CD14-positive monocyte (primary cell): ENCODE measurements around the gene EPHA6. TPM values are rescaled to one million over a fixed set of nuclear protein-coding genes. Genes with fewer than 3 reads are reported as not detected.

Source experiments
- DNase-seq, 3 donors: peaks; one replicate each; pipeline ENCODE4 v3.0.0-alpha.2; 2011 to 2022
- H2AFZ ChIP-seq: 2 replicates; pipeline ENCODE4 v1.6.0; 2012; ENCODE audit warnings: mild to moderate bottlenecking, low read depth, low read length, inconsistent platforms; ENCODE audit not compliant: insufficient read depth, poor library complexity, severe bottlenecking
- H3K27ac ChIP-seq, 2 donors: 1 replicate in 1 of 2; 2 replicates in 1 of 2; pipeline ENCODE4 v1.5.1; 2012 to 2013; ENCODE audit warnings: low read length in 2 of 2, control low read depth in 1 of 2, inconsistent platforms in 1 of 2, low read depth in 1 of 2, mild to moderate bottlenecking in 1 of 2
- H3K27me3 ChIP-seq, 2 donors: one replicate each; pipeline versions ENCODE4 v1.6.0 to v1.6.1; 2011 to 2013; ENCODE audit warnings: low read length in 2 of 2; ENCODE audit not compliant: control insufficient read depth in 2 of 2, insufficient read depth in 2 of 2
- H3K36me3 ChIP-seq, 2 donors: replicated peaks in 1 of 2; 1 replicate in 1 of 2; 2 replicates in 1 of 2; pipeline versions ENCODE4 v1.5.1 to v1.6.1; 2012 to 2013; ENCODE audit warnings: low read length in 2 of 2, control low read depth in 1 of 2, inconsistent platforms in 1 of 2, mild to moderate bottlenecking in 1 of 2; ENCODE audit not compliant: insufficient read depth in 2 of 2, control insufficient read depth in 1 of 2
- H3K4me1 ChIP-seq, 2 donors: 1 replicate in 1 of 2; 2 replicates in 1 of 2; pipeline versions ENCODE4 v1.5.1 to v1.6.1; 2012 to 2013; ENCODE audit warnings: low read length in 2 of 2, control low read depth in 1 of 2, inconsistent platforms in 1 of 2, mild to moderate bottlenecking in 1 of 2, moderate library complexity in 1 of 2; ENCODE audit not compliant: insufficient read depth in 2 of 2, control insufficient read depth in 1 of 2
- H3K4me2 ChIP-seq: replicated peaks from 2 replicates; pipeline ENCODE3; 2012; ENCODE audit warnings: low read length, moderate library complexity, mild to moderate bottlenecking; ENCODE audit not compliant: poor library complexity, severe bottlenecking; ENCODE audit errors: extremely low read depth
- H3K4me3 ChIP-seq, 3 experiments: fragments of 200-600 bp in 1 of 3; sonication (generic) in 1 of 3; replicated peaks in 1 of 3; 1 replicate in 2 of 3; 2 replicates in 1 of 3; pipeline ENCODE4 v1.5.1; 2011 to 2013; ENCODE audit warnings: low read length in 3 of 3, mild to moderate bottlenecking in 3 of 3, control low read depth in 2 of 3, low read depth in 2 of 3, inconsistent platforms in 1 of 3, moderate library complexity in 1 of 3
- H3K79me2 ChIP-seq: 2 replicates; pipeline ENCODE4 v1.6.0; 2012; ENCODE audit warnings: mild to moderate bottlenecking, control low read depth, inconsistent platforms, low read length, moderate library complexity; ENCODE audit not compliant: insufficient read depth
- H3K9ac ChIP-seq: 2 replicates; pipeline ENCODE4 v1.6.0; 2017; ENCODE audit warnings: low read length, mild to moderate bottlenecking; ENCODE audit not compliant: insufficient read depth, poor library complexity, severe bottlenecking
- H3K9me3 ChIP-seq, 2 donors: replicated peaks in 1 of 2; 1 replicate in 1 of 2; 2 replicates in 1 of 2; pipeline versions ENCODE4 v1.5.1 to v1.6.1; 2012 to 2013; ENCODE audit warnings: low read length in 2 of 2, control low read depth in 1 of 2; ENCODE audit not compliant: control insufficient read depth in 1 of 2, insufficient read depth in 1 of 2
- H4K20me1 ChIP-seq: 2 replicates; pipeline ENCODE4 v1.6.0; 2012; ENCODE audit warnings: mild to moderate bottlenecking, low read length, control low read depth, moderate library complexity; ENCODE audit not compliant: insufficient read depth
- H3K27ac Mint-ChIP-seq, 7 donors: one replicate each; pipeline ENCODE4 v1.8.0; 2020; ENCODE audit warnings: mild to moderate bottlenecking in 7 of 7, mixed read lengths in 7 of 7, moderate library complexity in 6 of 7, inconsistent platforms in 2 of 7
- H3K27me3 Mint-ChIP-seq, 3 donors: one replicate each; pipeline ENCODE4 v1.8.0; 2021 to 2022; ENCODE audit warnings: low read depth in 3 of 3, mild to moderate bottlenecking in 3 of 3, mixed read lengths in 3 of 3, moderate library complexity in 3 of 3, inconsistent platforms in 1 of 3
- H3K36me3 Mint-ChIP-seq, 2 donors: one replicate each; pipeline ENCODE4 v1.8.0; 2020; ENCODE audit warnings: mixed read lengths in 2 of 2, inconsistent platforms in 1 of 2, mild to moderate bottlenecking in 1 of 2
- H3K4me1 Mint-ChIP-seq: one replicate; pipeline ENCODE4 v1.8.0; 2020; ENCODE audit warnings: mild to moderate bottlenecking, mixed read lengths
- H3K4me3 Mint-ChIP-seq, 2 donors: one replicate each; pipeline ENCODE4 v1.8.0; 2020; ENCODE audit warnings: mild to moderate bottlenecking in 2 of 2, mixed read lengths in 2 of 2, moderate library complexity in 1 of 2
- H3K9me3 Mint-ChIP-seq, 7 donors: one replicate each; pipeline ENCODE4 v1.8.0; 2020 to 2022; ENCODE audit warnings: mixed read lengths in 7 of 7, mild to moderate bottlenecking in 6 of 7, moderate library complexity in 6 of 7, inconsistent platforms in 2 of 7
- CTCF ChIP-seq: fragments of 200-600 bp; IDR thresholded peaks from one replicate; pipeline ENCODE4 v1.8.0; 2022; ENCODE audit warnings: antibody characterized with exemption, mild to moderate bottlenecking
- WGBS: methylation state at CpG from one replicate; pipeline ENCODE4 v1.1.5; 2013; ENCODE audit warnings: missing lambda C conversion rate; ENCODE audit not compliant: insufficient coverage; 5-methylcytosine and 5-hydroxymethylcytosine counted together
- intact Hi-C, 2 donors: fragments of 100-400 bp; cut with micrococcal nuclease; formaldehyde crosslinking; loops; one replicate each; pipeline versions ENCODE4 v1.15.0 to v1.15.1; 2023
- polyA plus RNA-seq, 3 donors: library from polyadenylated mRNA; depleted of rRNA in 1 of 3; unstranded in 2 of 3; stranded (reverse) in 1 of 3; fragments of 300-500 nt in 2 of 3; fragments of >200 nt in 1 of 3; fragmentation: Illumina TruSeq in 2 of 3; gene quantifications; 1 replicate in 2 of 3; 2 replicates in 1 of 3; pipeline ENCODE4 v1.2.3, GENCODE V29; 2012 to 2021

Gene EPHA6
- polyA plus RNA-seq, 3 donors, result not detected

- Histone ChIP-seq H3K36me3 (no peaks in the 10 kb centered on the region), H3K4me2 (no peak overlapping the region), H3K9me3 (peaks cover 0 to 9% of the 10 kb centered on the region in 2 donors), H3K27me3 (no peaks in the 10 kb centered on the region), H2AFZ (no peak overlapping the region), H3K4me1 (no peaks in the 10 kb centered on the region), H4K20me1 (no peaks in the 10 kb centered on the region), H3K9ac (no peak overlapping the region), H3K79me2 (no peaks in the 10 kb centered on the region), H3K4me3 (no peak overlapping the region), H3K27ac (no peak overlapping the region)
- 100% methylated on average over 1 of the region's 1 CpG for WGBS
- H3K4me1 Mint-ChIP-seq, result no peaks in the 10 kb centered on the region
- no peaks in the 10 kb centered on the region for H3K36me3 Mint-ChIP-seq
- peak overlapping the region in 1 of 2 donors; percentile 2 for H3K4me3 Mint-ChIP-seq
- peaks cover 0 to 6% (median 2%) of the 10 kb centered on the region in 7 donors for H3K9me3 Mint-ChIP-seq
- intact Hi-C loops, result no loop called here
- peaks cover 0 to 3% (median 0%) of the 10 kb centered on the region in 3 donors for H3K27me3 Mint-ChIP-seq
- DNase-seq, result no peak
- no peak overlapping the region for H3K27ac Mint-ChIP-seq
- TF ChIP-seq CTCF, result no peak
These were observed 10.5 kb upstream of the EPHA6 start for GRCh38 chr3:96803870-96804269.

- Histone ChIP-seq H3K9me3 (peaks cover 0 to under 1% of the 10 kb centered on the region in 2 donors), H3K4me3 (no peak overlapping the region), H3K4me2 (no peak overlapping the region), H2AFZ (no peak overlapping the region), H3K27me3 (peaks cover 0 to 1% of the 10 kb centered on the region in 2 donors), H3K36me3 (no peaks in the 10 kb centered on the region), H3K4me1 (no peaks in the 10 kb centered on the region), H4K20me1 (no peaks in the 10 kb centered on the region), H3K79me2 (no peaks in the 10 kb centered on the region), H3K9ac (no peak overlapping the region), H3K27ac (no peak overlapping the region)
- Mint-ChIP-seq H3K36me3 (no peaks in the 10 kb centered on the region), H3K27ac (no peak overlapping the region), H3K4me1 (no peaks in the 10 kb centered on the region), H3K4me3 (no peak overlapping the region), H3K27me3 (peaks cover 0 to 3% (median 0%) of the 10 kb centered on the region in 3 donors), H3K9me3 (peaks cover 0 to 1% (median 0%) of the 10 kb centered on the region in 7 donors)
- intact Hi-C loops, result no loop called here
- WGBS, result no CpG with 5 or more reads among the region's 1 CpG
- no peak for TF ChIP-seq CTCF
- DNase-seq, result no peak
These were observed 8.1 kb upstream of the EPHA6 start for GRCh38 chr3:96806341-96806740.
